Stomach (tissue), 9 donors: Measurements from ENCODE around the gene EIF4E. TPM values are rescaled to one million over a fixed set of nuclear protein-coding genes. Genes with fewer than 3 reads are reported as not detected.
"Not testable (repeated sequence)": the region's sequence is repeated elsewhere in the genome, so short reads cannot be mapped to it uniquely, and the experiment has no call there.

Experiments used
- DNase-seq, 2 donors: peaks; one replicate each; pipeline versions ENCODE4 v3.0.0 to v3.0.0-alpha.2; 2013 to 2019
- H3K27ac ChIP-seq, 5 donors: fragments of 200-600 bp in 4 of 5; sonication (generic) in 4 of 5; one replicate each; pipeline ENCODE4 v1.5.1; 2013 to 2019; ENCODE audit warnings: mild to moderate bottlenecking in 1 of 5, moderate library complexity in 1 of 5
- H3K27me3 ChIP-seq, 3 donors: fragments of 200-600 bp; sonication (generic); one replicate each; pipeline ENCODE4 v1.5.1; 2017 to 2019; ENCODE audit warnings: mixed run types in 1 of 3
- H3K36me3 ChIP-seq, 4 donors: fragments of 200-600 bp; sonication (generic); 1 replicate in 3 of 4; 2 replicates in 1 of 4; pipeline ENCODE4 v1.5.1; 2016 to 2019
- H3K4me1 ChIP-seq, 4 donors: fragments of 200-600 bp; sonication (generic); one replicate each; pipeline ENCODE4 v1.5.1; 2016 to 2019
- H3K4me3 ChIP-seq, 4 donors: fragments of 200-600 bp; sonication (generic) in 3 of 4; one replicate each; pipeline ENCODE4 v1.5.1; 2016 to 2019; ENCODE audit warnings: mild to moderate bottlenecking in 1 of 4
- H3K9me3 ChIP-seq, 4 donors: fragments of 200-600 bp; sonication (generic); one replicate each; pipeline ENCODE4 v1.5.1; 2016 to 2019
- EP300 ChIP-seq: sonication (generic); formaldehyde crosslinking; IDR thresholded peaks from one replicate; pipeline ENCODE4 v1.6.1; 2017; ENCODE audit warnings: antibody characterized with exemption
- WGBS, 5 donors: extraction: QIAGEN DNeasy Blood & Tissue Kit in 3 of 5; methylation state at CpG; one replicate each; pipeline versions ENCODE4 v1.1.5 to v1.1.7; 2013 to 2018; 5-methylcytosine and 5-hydroxymethylcytosine counted together
- intact Hi-C: fragments of 100-400 bp; cut with DNase I; formaldehyde crosslinking; loops from one replicate; pipeline ENCODE4 v1.15.1; 2023; ENCODE audit warnings: low total_unique reads
- polyA plus RNA-seq, 3 donors: library from polyadenylated mRNA; stranded (reverse); fragments of 200-250 nt; gene quantifications; one replicate each; pipeline ENCODE4 v1.2.3, GENCODE V29; 2013
- small RNA-seq, 4 donors: library from RNA; depleted of rRNA; stranded (forward); fragments of <200 nt; gene quantifications; one replicate each; pipeline ENCODE3, GENCODE V24; 2016
- total RNA-seq, 5 donors: library from RNA; depleted of rRNA; stranded (reverse); fragments of >200 nt; gene quantifications; one replicate each; pipeline versions ENCODE4 v1.1.0 to v1.2.3, GENCODE V29; 2014 to 2016
- donor health status: healthy with polysubstance abuse.
- donor health status: Bipolar disorder and iron deficiency.
- donor health status: healthy.

Gene EIF4E
- total and polyA plus RNA-seq, 8 donors = 7.0 to 148 (median 53.5) TPM

GRCh38 chr4:98833384-98833783 is 95.5 kb downstream of the EIF4E start:
- intact Hi-C loops = no loop called here
- Histone ChIP-seq H3K27me3 (no peaks in the 10 kb centered on the region), H3K27ac (no peak overlapping the region), H3K9me3 (no peaks in the 10 kb centered on the region), H3K36me3 (no peaks in the 10 kb centered on the region), H3K4me3 (no peak overlapping the region), H3K4me1 (no peaks in the 10 kb centered on the region)
- 71 to 85% (median 81%) methylated on average over 1 of the region's 1 CpG for WGBS, 5 donors
- DNase-seq = no peak
- TF ChIP-seq EP300 = no peak

GRCh38 chr4:98831036-98831435 is 97.9 kb downstream of the EIF4E start:
- H3K36me3 ChIP-seq, H3K4me1 ChIP-seq, H3K9me3 ChIP-seq, DNase-seq, H3K27ac ChIP-seq, H3K4me3 ChIP-seq, intact Hi-C loops, H3K27me3 ChIP-seq: not testable (repeated sequence)
- WGBS, 5 donors = 83 to 100% (median 94%) methylated on average over 1 of the region's 1 CpG

Small RNA genes within 50 kb of the gene (small RNA-seq; reads per million reads assigned to genes)
- gene RNU7-149P = 0 reads per million in 4 donors
- 0 to 0.15 (median 0) reads per million in 4 donors for gene TBCAP3

Other genes starting within 250 kb of the EIF4E start
- gene METAP1, start 66.6 kb upstream of the EIF4E start, total RNA-seq = 10 to 100 TPM in 4 of 5 donors, 1 to 10 TPM in 1; 1.8 to 64.3 (median 33.2) TPM
- gene METAP1, start 66.6 kb upstream of the EIF4E start, polyA plus RNA-seq = 10 to 100 TPM; 14.8 to 39.2 (median 31.5) TPM
- 100 to 1,000 TPM in 2 of 5 donors, 10 to 100 TPM in 3; 63.0 to 162 (median 94.2) TPM for gene ADH5, start 159.7 kb upstream of the EIF4E start, total RNA-seq
- gene ADH5, start 159.7 kb upstream of the EIF4E start, polyA plus RNA-seq = 100 to 1,000 TPM; 128 to 148 (median 145) TPM
- gene ADH4, start 215.2 kb upstream of the EIF4E start, total RNA-seq = 1 to 10 TPM in 1 of 5 donors, not detected in 4; 1.8 TPM
- under 1 TPM in 2 of 3 donors, not detected in 1; 0.25 to 0.50 TPM for gene ADH4, start 215.2 kb upstream of the EIF4E start, polyA plus RNA-seq